Measurements from ENCODE around the gene GLB1L2.

DNA sequence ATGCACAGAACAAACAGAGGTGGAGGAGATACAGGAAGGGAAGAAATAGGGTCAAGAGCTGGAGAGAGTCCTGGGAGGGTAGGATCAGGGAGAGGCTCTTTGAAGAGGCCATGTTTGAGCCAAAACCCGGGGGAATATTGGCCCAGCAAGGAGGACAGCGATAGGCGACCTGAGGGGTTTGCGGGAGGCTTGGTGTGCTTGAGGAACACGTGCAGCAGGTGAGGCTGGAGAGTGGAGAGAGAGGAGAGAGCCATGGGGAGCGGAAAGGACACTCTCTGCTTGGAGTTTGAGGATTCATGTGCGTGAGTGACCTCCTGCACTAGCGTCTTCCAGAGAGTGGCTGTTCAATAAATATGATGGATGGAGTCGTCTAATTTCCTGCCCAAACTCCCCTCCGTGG, 84.9 kb downstream of the GLB1L2 start:
- TF ChIP-seq, protein P1, sequence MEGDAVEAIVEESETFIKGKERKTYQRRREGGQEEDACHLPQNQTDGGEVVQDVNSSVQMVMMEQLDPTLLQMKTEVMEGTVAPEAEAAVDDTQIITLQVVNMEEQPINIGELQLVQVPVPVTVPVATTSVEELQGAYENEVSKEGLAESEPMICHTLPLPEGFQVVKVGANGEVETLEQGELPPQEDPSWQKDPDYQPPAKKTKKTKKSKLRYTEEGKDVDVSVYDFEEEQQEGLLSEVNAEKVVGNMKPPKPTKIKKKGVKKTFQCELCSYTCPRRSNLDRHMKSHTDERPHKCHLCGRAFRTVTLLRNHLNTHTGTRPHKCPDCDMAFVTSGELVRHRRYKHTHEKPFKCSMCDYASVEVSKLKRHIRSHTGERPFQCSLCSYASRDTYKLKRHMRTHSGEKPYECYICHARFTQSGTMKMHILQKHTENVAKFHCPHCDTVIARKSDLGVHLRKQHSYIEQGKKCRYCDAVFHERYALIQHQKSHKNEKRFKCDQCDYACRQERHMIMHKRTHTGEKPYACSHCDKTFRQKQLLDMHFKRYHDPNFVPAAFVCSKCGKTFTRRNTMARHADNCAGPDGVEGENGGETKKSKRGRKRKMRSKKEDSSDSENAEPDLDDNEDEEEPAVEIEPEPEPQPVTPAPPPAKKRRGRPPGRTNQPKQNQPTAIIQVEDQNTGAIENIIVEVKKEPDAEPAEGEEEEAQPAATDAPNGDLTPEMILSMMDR (IDR thresholded peaks at IDR 0.05): no peak
- TF ChIP-seq POLR2A (IDR thresholded peaks at IDR 0.05): no peak
- TF ChIP-seq EP300 (IDR thresholded peaks at IDR 0.05): no peak

Data from upper lobe of left lung (tissue), 4 donors.